Neuron (in vitro differentiated cells): ENCODE data around the gene BANF2.
A peak's percentile ranks its signal among the peaks of the same experiment; 100 is the strongest.

ENCODE experiments used
- H2AFZ ChIP-seq: one replicate; pipeline ENCODE4 v1.6.1; 2013; ENCODE audit warnings: low read depth, mild to moderate bottlenecking, inconsistent platforms, low read length, moderate library complexity
- H3K27me3 ChIP-seq: one replicate; pipeline ENCODE4 v1.6.1; 2013; ENCODE audit warnings: low read length; ENCODE audit not compliant: insufficient read depth
- H3K36me3 ChIP-seq: one replicate; pipeline ENCODE4 v1.6.1; 2013; ENCODE audit warnings: low read length; ENCODE audit not compliant: insufficient read depth
- H3K4me1 ChIP-seq: one replicate; pipeline ENCODE4 v1.6.1; 2013; ENCODE audit warnings: low read length; ENCODE audit not compliant: insufficient read depth
- H3K4me3 ChIP-seq: 2 replicates; pipeline ENCODE4 v1.5.1; 2013; ENCODE audit warnings: mild to moderate bottlenecking, low read length, moderate library complexity
- H3K9me3 ChIP-seq: one replicate; pipeline ENCODE4 v1.6.1; 2013; ENCODE audit warnings: low read length

The BANF2 gene

DNA sequence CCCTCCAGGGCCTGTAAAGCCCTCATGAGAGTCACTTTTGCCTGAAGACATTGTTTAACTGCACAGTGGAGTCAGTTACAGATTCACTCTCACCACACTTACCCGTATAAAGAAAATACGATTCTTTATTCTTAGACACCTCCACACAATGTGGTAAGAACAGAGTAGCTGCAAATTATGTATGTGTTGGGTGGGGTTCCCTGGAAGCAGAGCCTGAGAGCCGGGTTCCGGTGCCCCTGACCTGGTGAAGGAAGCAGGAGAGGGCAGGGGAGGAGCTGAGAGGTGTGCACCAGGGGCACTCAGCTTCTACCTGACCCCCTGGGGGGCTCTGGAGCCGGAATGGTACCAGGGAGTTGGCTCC is 11.5 kb downstream of the BANF2 start:
- peaks cover 10% of the 10 kb centered on the region for H3K4me1 ChIP-seq
- peaks cover 9% of the 10 kb centered on the region for H3K27me3 ChIP-seq
- peak overlapping the region; percentile 20 for H2AFZ ChIP-seq
- no peaks in the 10 kb centered on the region for H3K9me3 ChIP-seq
- no peaks in the 10 kb centered on the region for H3K36me3 ChIP-seq
- H3K4me3 ChIP-seq: no peak overlapping the region

DNA sequence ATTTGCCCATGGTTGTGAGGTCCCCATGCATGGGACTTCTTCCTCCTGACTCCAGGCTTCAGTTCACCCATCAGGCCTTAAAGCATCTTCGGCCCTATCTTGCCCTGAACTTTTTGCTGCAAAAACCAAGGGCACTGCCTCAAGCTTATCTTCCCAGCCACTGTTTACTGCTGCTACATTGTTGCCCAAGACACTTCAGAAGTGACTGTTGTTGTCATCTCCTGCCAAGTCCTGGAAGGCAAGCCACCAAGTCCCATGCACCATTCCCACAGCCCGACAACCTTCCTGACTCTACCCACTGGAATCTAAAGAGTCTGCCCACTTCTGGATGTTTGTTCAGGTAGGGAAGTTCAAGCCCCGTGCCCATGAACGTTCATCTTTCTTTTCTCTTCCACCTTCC is 12.4 kb downstream of the BANF2 start:
- H3K36me3 ChIP-seq: no peaks in the 10 kb centered on the region

DNA sequence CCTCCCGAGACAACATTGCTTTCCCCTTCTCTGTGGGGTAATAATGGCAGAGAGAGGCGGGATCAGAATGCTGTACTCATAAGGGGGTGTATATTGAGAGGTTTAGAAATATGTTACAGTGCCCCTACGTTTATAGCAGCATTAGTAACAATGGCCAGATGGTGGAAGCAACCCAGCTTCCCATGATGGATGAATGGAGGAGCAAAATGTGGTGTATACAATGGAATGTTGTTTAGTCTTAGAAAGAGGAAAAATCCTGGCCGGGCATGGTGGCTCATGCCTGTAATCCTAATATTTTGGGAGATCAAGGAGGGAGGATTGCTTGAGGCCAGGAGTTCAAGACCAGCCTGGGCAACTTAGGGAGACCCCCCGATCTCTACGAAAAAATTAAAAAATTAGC is 12.9 kb downstream of the BANF2 start:
- Histone ChIP-seq H3K27me3 (peaks cover 9% of the 10 kb centered on the region), H2AFZ (no peak overlapping the region), H3K4me1 (peaks cover 10% of the 10 kb centered on the region), H3K4me3 (no peak overlapping the region), H3K36me3 (no peaks in the 10 kb centered on the region), H3K9me3 (no peaks in the 10 kb centered on the region)

More for the DNA sequence above, 12.4 kb downstream of the BANF2 start:
- H3K4me1 ChIP-seq: peaks cover 10% of the 10 kb centered on the region
- no peak overlapping the region for H2AFZ ChIP-seq
- no peak overlapping the region for H3K4me3 ChIP-seq
- H3K27me3 ChIP-seq: peaks cover 9% of the 10 kb centered on the region
- no peaks in the 10 kb centered on the region for H3K9me3 ChIP-seq

DNA sequence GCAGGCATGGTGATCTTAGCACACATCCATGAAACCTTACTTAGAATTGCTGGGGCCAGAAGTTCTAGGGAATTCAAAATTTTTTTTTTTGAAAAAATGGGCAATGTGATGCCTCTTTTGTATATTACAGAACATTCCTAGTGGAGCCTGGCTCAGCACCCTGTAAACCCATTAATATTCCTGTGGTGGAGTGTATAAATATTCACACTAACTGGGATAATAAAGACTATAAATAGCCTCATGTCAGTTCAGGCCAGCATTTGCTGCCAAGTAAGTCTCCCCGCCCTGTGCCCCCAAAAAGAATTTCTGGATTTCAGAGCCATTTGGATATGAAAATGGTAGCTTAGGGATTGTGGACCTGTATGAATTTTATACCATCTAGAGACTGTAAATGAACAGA is 14.8 kb downstream of the BANF2 start:
- no peaks in the 10 kb centered on the region for H3K36me3 ChIP-seq
- no peaks in the 10 kb centered on the region for H3K9me3 ChIP-seq
- no peak overlapping the region for H2AFZ ChIP-seq
- H3K4me1 ChIP-seq: peaks cover 10% of the 10 kb centered on the region
- no peak overlapping the region for H3K4me3 ChIP-seq
- H3K27me3 ChIP-seq: peaks cover 9% of the 10 kb centered on the region

DNA sequence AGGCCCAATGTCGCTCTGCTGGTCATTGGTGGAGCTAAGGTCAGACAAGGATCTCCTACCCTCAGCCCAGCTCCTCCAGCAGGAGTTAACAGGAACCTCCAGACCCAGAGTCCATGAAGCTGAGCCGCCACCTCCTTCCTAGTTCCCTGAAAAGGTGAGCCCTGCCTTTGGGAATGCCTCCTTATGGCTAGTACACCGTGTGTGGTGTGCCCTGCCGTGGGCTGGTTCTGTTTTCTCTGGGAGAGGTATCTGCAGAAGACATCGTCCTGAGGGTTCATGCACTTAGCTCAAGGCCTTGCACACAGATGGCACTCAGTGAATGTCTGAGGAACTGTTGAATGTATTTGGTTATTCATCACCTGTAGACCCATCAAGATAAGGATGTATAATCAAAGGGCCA is 15.3 kb downstream of the BANF2 start:
- no peaks in the 10 kb centered on the region for H3K36me3 ChIP-seq
- H3K27me3 ChIP-seq: peaks cover 9% of the 10 kb centered on the region
- H2AFZ ChIP-seq: no peak overlapping the region
- no peak overlapping the region for H3K4me3 ChIP-seq
- peaks cover 10% of the 10 kb centered on the region for H3K4me1 ChIP-seq
- H3K9me3 ChIP-seq: no peaks in the 10 kb centered on the region

DNA sequence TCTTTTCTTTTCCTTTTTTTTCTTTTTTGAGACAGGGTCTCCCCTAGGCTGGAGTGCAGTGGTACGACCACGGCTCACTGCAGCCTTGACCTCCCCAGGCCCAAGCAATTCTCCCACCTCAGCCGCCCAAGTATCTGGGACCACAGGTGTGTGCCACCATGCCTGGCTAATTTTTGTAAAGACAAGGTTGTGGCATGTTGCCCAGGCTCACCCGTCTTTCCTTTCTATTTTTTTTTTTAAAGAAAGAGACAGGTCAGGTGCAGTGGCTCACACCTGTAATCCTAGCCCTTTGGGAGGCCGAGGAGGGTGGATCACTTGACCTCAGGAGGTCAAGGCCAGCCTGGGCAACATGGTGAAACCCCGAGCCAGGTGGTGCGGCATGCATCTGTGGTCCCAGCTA is 16.6 kb downstream of the BANF2 start:
- H3K4me3 ChIP-seq: no peak overlapping the region

DNA sequence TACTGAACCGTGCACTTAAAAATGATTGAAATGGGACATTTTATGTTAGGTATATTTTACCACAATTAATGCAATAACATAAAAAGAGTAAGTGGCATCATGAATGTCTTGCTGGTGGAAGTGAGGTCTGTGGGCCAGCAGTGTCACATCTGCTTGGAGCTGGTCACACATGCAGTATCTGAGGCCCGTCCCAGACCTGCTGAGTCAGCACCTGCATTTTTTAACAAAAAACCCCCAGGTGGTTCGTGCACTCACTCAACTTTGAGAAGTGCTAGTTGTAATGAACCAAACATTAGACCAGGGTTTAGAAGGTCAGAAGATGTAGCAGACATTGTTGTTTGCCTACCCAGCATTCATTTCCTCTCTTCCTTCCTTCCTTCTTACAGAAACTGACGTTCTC is 21.0 kb downstream of the BANF2 start:
- Histone ChIP-seq H2AFZ (no peak overlapping the region), H3K27me3 (peaks cover 3% of the 10 kb centered on the region), H3K36me3 (no peaks in the 10 kb centered on the region)

More for the DNA sequence above, 16.6 kb downstream of the BANF2 start:
- Histone ChIP-seq H2AFZ (no peak overlapping the region), H3K9me3 (no peaks in the 10 kb centered on the region), H3K4me1 (peaks cover 1% of the 10 kb centered on the region), H3K27me3 (peaks cover 9% of the 10 kb centered on the region), H3K36me3 (no peaks in the 10 kb centered on the region)

DNA sequence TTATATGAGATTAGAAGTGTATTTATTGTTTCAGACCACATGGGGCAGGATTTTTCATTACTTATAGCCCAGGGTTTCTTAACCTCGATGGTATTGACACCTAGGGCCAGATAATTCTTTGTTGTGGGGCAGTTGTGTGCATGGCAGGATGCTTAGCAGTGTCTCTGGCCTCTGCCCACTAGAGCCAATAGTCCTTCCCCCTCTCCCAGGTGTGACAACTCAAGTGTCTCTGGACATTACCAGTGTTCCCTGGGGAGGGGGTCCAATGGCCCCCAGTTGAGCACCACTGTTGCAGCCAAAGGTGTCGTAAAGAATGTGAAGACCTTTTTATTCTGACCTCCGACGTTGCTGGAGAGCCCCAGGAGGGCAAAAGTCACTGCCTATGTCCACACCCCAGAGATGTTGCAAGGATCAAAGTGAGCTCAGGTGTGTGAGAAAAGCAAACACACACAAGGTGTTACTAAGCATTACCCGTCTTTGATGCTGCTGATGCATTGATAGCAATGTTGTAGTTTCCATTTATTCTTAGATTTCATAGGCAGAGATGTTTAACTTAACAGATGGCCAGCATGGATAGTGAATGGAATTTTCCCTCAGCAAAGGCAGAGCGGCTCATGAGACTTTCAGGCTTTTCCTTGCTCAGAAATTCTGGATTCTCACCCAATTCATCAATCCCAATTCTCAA is 22.2 kb downstream of the BANF2 start:
- Histone ChIP-seq H3K27me3 (peaks cover 3% of the 10 kb centered on the region), H3K9me3 (no peaks in the 10 kb centered on the region), H3K36me3 (no peaks in the 10 kb centered on the region), H2AFZ (no peak overlapping the region), H3K4me1 (no peaks in the 10 kb centered on the region), H3K4me3 (no peak overlapping the region)

More for the DNA sequence above, 21.0 kb downstream of the BANF2 start:
- no peak overlapping the region for H3K4me3 ChIP-seq
- H3K9me3 ChIP-seq: no peaks in the 10 kb centered on the region
- no peaks in the 10 kb centered on the region for H3K4me1 ChIP-seq

DNA sequence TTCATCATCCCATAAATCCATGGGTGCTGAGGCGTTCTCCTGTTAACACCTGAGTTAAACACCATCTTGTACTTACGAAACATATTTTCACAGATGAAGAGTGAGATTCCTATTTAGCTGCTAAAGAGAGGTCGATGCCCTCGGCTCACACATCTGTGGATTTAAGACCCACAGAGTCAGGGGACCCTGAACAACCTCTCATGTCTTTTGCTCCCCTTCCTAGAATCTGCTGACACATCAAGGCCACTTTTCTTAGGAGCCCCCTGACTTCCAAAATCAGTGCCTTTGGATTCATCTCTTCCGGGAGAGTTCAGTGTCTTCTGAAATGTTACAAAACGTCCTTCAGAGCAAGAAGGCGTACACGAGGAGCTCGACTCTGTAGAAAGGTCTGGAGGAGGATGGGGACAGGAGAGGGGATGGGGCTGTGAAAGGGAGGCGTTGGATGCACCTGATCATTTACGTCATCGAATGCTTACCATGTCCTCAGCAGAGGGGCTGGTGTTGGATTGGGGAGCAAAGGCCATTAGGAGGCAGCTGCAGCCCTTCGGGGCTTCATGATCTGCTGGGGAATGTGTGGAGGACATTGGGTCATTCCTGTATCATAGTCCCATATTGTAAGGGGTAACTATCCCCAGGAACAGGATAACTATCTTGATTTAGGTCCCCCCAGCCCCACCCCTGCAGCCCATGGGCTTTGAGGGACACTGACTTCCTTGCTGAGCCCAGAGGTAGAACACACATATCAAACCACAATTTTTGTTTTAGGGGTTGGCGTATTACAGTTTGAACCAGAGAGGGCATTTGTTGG is 22.9 kb downstream of the BANF2 start:
- no peaks in the 10 kb centered on the region for H3K36me3 ChIP-seq

DNA sequence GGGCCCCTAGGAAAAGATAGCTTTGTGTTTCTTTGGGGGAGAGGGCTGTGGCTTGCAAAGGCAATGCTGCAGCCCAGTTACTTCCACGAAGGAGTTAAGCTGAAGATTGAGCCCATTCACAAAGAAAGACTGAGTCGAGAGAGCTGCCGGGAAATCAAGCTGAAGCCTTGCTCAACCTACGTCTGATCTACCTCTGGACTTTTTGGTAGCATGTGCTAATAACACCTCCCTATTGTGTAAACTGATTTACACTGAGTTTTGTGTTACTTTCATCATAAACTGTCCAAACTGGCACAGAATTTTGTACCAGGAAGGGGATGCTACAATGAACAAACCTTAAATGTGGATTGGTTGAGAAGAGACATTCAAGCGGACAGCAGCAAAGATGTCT is 23.5 kb downstream of the BANF2 start:
- Histone ChIP-seq H3K27me3 (peaks cover 3% of the 10 kb centered on the region), H2AFZ (no peak overlapping the region), H3K4me1 (no peaks in the 10 kb centered on the region), H3K36me3 (no peaks in the 10 kb centered on the region), H3K9me3 (no peaks in the 10 kb centered on the region), H3K4me3 (no peak overlapping the region)

More for the DNA sequence above, 22.9 kb downstream of the BANF2 start:
- peaks cover 3% of the 10 kb centered on the region for H3K27me3 ChIP-seq
- H3K4me3 ChIP-seq: no peak overlapping the region
- no peaks in the 10 kb centered on the region for H3K4me1 ChIP-seq
- no peak overlapping the region for H2AFZ ChIP-seq
- H3K9me3 ChIP-seq: no peaks in the 10 kb centered on the region

DNA sequence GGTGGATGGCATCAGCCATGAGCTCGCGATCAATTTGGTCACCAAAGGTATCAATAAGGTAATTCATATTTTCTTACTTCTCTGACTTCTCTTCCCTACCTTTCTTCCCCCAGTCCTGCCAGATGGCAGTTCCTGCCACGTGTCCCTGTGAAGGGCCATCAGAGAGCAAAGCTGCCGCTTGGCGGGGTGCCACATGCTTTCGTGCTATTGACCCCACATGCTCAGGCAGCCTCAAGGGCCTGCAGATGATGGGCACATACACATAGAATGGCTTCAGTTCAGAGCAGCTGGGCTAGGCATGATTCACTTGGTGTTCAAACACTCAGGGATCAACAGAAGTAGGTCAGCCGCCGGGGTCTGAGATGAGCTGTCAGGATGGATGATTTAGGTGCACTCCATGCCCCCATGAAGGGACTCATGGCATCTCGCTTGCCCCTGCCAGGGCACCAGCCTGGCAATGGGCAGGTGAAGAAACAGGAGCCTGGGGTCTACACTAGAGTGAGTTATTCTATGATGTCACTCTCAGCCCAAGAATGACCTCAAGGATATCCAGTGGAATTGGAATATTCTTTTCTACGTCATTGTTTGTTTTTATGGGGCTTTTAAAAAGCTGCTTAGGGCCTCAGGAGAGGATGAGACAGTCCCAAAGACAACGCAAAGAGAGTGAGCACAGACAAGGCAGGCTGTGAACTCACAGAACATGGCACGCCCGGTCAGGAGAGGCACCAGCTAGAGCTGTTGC is 25.5 kb downstream of the BANF2 start:
- no peaks in the 10 kb centered on the region for H3K9me3 ChIP-seq
- no peak overlapping the region for H3K4me3 ChIP-seq
- no peaks in the 10 kb centered on the region for H3K4me1 ChIP-seq
- H3K27me3 ChIP-seq: peaks cover 3% of the 10 kb centered on the region
- no peaks in the 10 kb centered on the region for H3K36me3 ChIP-seq
- no peak overlapping the region for H2AFZ ChIP-seq

DNA sequence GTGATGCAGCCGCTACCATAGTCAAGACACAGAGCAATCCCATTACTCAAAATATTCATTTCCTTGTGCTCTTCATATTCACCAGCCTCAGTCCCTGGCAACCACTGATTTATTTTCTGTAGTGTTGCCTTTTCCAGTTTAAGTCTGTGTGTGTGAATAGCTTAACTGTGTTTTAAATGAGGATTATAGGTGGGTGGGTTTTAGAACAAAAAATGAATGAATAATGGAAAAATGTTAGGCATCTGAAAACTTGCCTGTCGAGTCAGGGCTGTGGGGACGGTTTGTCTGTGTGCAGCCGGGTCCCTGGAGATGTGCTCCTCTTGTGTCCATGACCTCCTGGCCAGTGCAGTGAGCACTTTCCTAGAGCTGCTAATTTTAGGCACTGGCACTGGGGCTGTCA is 27.1 kb downstream of the BANF2 start:
- Histone ChIP-seq H3K27me3 (peaks cover 3% of the 10 kb centered on the region), H3K4me3 (no peak overlapping the region), H3K36me3 (no peaks in the 10 kb centered on the region), H3K9me3 (no peaks in the 10 kb centered on the region), H3K4me1 (no peaks in the 10 kb centered on the region), H2AFZ (no peak overlapping the region)

DNA sequence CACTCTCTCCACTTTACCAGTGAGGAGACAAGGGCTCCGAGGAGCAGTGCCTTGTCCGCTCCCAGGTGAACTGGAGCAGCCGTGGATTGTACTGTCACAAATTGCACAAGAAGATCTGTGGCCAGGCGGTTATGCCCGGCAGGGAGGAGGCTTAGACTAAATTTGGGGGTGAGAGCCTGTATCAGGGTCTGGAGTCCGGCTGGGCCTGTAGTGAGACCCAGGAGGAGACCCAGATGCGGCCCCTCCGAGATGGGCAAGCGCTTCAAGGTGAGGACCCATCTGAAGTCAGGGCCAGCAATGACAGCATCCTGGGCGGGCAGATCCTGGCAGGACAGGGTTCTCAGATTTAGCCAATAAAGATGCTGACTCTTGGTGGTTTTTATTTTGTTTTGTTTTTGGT is 27.6 kb downstream of the BANF2 start:
- Histone ChIP-seq H3K4me3 (no peak overlapping the region), H3K36me3 (no peaks in the 10 kb centered on the region), H2AFZ (no peak overlapping the region), H3K9me3 (no peaks in the 10 kb centered on the region), H3K27me3 (peaks cover 3% of the 10 kb centered on the region), H3K4me1 (no peaks in the 10 kb centered on the region)
